Gastroesophageal sphincter (tissue), 4 donors: ENCODE results near the gene SHANK1. TPM values are rescaled to one million over a fixed set of nuclear protein-coding genes. Genes with fewer than 3 reads are reported as not detected.

Source experiments
- ATAC-seq: fragments of 150-250 bp; one replicate; pipeline ENCODE4 v1.9.1; 2016; ENCODE audit warnings: mild to moderate bottlenecking, moderate library complexity
- H3K27ac ChIP-seq, 4 donors: fragments of 200-600 bp; sonication (generic) in 3 of 4; 1 replicate in 3 of 4; 2 replicates in 1 of 4; pipeline ENCODE4 v1.5.1; 2016 to 2019
- H3K27me3 ChIP-seq: fragments of 200-600 bp; sonication (generic); one replicate; pipeline ENCODE4 v1.5.1; 2019
- H3K36me3 ChIP-seq, 2 donors: fragments of 200-600 bp; sonication (generic); one replicate each; pipeline ENCODE4 v1.5.1; 2019; ENCODE audit warnings: control low read depth in 1 of 2
- H3K4me1 ChIP-seq, 3 donors: fragments of 200-600 bp; sonication (generic); 1 replicate in 2 of 3; 2 replicates in 1 of 3; pipeline ENCODE4 v1.5.1; 2016 to 2019; ENCODE audit warnings: control low read depth in 2 of 3
- H3K4me3 ChIP-seq, 2 donors: fragments of 200-600 bp; sonication (generic); one replicate each; pipeline ENCODE4 v1.5.1; 2019; ENCODE audit warnings: mild to moderate bottlenecking in 1 of 2, moderate library complexity in 1 of 2
- H3K9me3 ChIP-seq, 3 donors: fragments of 200-600 bp; sonication (generic); one replicate each; pipeline ENCODE4 v1.5.1; 2017 to 2019; ENCODE audit warnings: control low read depth in 2 of 3
- EP300 ChIP-seq: sonication (generic); formaldehyde crosslinking; IDR thresholded peaks from one replicate; pipeline ENCODE4 v1.6.1; 2017; ENCODE audit warnings: antibody characterized with exemption, mild to moderate bottlenecking
- POLR2A ChIP-seq, 2 donors: fragments of 450-650 bp; IDR thresholded peaks; one replicate each; pipeline ENCODE4 v1.6.1; 2017; ENCODE audit warnings: antibody characterized with exemption in 2 of 2, mild to moderate bottlenecking in 2 of 2, moderate library complexity in 1 of 2
- POLR2AphosphoS5 ChIP-seq: sonication (generic); formaldehyde crosslinking; IDR thresholded peaks from one replicate; pipeline ENCODE4 v1.6.1; 2017; ENCODE audit warnings: antibody characterized with exemption
- WGBS, 2 donors: methylation state at CpG; one replicate each; pipeline ENCODE4 v1.1.5; 2018; ENCODE audit warnings: low coverage in 1 of 2; 5-methylcytosine and 5-hydroxymethylcytosine counted together
- total RNA-seq, 4 donors: library from RNA; depleted of rRNA; stranded (reverse); fragments of >200 nt; gene quantifications; one replicate each; pipeline ENCODE4 v1.1.0, GENCODE V29; 2016
- TF ChIP-seq, protein P1 (sequence below), 4 experiments: fragments of 200-600 bp in 2 of 4; fragments of 450-650 bp in 2 of 4; sonication (generic) in 1 of 4; IDR thresholded peaks; one replicate each; pipeline ENCODE4 v1.5.1; 2017 to 2019; ENCODE audit warnings: antibody characterized with exemption in 4 of 4, mild to moderate bottlenecking in 2 of 4, moderate library complexity in 2 of 4

SHANK1 gene
- total RNA-seq, 4 donors from 2014 or later: 0.15 to 0.40 (median 0.31) TPM; not detected in 1

DNA sequence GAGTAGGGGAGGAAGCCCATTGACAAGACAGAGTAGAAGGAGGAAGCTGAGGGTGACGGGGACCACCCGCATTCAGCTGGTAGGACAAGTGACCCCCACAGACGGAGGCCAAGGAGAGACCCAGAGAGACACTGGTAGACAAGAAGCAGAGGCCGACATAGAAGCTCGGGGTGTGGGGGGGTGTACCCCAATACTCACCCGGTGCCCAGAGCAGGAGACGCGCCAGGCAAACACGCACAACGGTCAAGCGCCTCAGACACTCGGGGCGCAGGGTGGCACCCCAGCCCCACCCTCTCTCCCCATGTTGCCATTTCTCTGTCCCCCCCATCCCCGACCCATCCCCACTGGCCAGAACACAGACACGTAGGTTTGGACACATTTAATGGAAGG, 23.5 kb downstream of the SHANK1 start:
- no peak overlapping the region for H3K4me3 ChIP-seq
- TF ChIP-seq, protein P1, sequence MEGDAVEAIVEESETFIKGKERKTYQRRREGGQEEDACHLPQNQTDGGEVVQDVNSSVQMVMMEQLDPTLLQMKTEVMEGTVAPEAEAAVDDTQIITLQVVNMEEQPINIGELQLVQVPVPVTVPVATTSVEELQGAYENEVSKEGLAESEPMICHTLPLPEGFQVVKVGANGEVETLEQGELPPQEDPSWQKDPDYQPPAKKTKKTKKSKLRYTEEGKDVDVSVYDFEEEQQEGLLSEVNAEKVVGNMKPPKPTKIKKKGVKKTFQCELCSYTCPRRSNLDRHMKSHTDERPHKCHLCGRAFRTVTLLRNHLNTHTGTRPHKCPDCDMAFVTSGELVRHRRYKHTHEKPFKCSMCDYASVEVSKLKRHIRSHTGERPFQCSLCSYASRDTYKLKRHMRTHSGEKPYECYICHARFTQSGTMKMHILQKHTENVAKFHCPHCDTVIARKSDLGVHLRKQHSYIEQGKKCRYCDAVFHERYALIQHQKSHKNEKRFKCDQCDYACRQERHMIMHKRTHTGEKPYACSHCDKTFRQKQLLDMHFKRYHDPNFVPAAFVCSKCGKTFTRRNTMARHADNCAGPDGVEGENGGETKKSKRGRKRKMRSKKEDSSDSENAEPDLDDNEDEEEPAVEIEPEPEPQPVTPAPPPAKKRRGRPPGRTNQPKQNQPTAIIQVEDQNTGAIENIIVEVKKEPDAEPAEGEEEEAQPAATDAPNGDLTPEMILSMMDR (IDR thresholded peaks at IDR 0.05): no peak
- no peak for TF ChIP-seq POLR2A (IDR thresholded peaks at IDR 0.05)
- TF ChIP-seq POLR2AphosphoS5: no peak
- TF ChIP-seq EP300: no peak
- WGBS, 2 donors: 51 to 52% methylated on average over 8 to 13 of the region's 15 CpGs

DNA sequence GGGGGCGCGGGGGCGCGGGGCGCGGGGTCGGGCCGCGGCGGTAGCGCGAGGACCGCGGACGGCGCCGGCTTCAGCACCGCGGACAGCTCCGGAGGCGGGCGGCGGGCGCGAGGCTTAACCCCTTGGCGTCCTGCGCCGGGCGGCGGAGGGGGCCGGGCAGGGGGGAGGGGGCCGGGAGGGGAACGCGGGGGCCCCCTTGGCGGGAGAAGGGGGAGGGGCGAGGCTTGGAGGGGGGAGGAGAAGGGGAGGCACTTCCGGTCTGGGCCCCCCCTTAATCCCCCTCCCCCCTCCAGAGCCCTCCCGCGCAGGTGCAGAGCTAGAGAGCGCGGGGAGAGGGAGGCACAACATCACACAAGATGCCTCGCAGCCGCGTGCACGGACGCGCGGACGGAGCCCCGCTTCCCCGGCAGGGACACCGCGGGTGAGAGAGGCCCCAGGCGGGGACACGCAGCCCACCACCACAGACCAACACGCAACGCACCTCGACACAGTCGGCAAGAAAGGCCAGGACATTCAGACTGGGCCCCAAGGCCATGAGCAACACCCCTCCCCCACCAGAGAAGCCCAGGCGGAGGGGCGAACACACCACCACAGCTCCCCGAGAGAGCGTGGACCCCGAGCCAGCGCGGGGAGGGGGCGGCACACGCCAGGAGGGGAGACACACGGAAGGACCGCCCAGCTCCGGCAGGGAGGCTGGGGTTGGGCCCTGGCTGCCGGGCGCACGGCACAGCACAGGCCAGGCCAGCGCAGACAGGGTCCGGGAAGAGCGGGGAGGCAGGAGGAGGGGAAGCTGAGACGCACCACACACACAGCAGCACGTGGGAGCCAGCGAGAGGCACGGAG, 24.1 kb downstream of the SHANK1 start:
- TF ChIP-seq, protein P1 (IDR thresholded peaks at IDR 0.05): no peak
- TF ChIP-seq POLR2A (IDR thresholded peaks at IDR 0.05) (no peak), POLR2AphosphoS5 (no peak)
- 0 to 4% methylated on average over 3 to 5 of the region's 81 CpGs for whole genome bisulfite sequencing, 2 donors

More for the DNA sequence above, 23.5 kb downstream of the SHANK1 start:
- no peak overlapping the region for H3K27ac ChIP-seq
- peaks cover 100% of the 10 kb centered on the region for H3K27me3 ChIP-seq
- H3K36me3 ChIP-seq: no peaks in the 10 kb centered on the region
- no peak for ATAC-seq
- no peaks in the 10 kb centered on the region for H3K9me3 ChIP-seq
- peaks cover 0 to 15% (median 0%) of the 10 kb centered on the region in 3 donors for H3K4me1 ChIP-seq

DNA sequence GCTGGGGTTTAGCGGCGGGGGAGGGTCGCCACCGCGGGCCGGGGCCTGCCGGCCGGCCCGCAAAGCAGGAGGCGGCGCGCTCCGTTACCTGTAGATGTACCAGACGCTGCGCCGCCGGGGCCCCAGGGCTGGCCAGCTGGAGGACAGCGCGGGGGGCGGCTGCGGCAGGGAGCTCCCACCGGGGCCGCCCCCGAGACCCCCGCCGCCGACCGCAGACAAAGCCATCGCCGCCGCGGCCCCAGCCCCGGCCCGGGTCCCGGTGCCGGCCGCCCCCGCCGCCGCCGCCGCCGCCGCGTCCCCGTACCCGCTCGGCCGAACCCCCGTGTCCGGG, 24.8 kb downstream of the SHANK1 start:
- H3K4me3 ChIP-seq: no peak overlapping the region
- no peak for ATAC-seq
- no peak for TF ChIP-seq POLR2A (IDR thresholded peaks at IDR 0.05)
- no peak for TF ChIP-seq EP300
- TF ChIP-seq, protein P1 (IDR thresholded peaks at IDR 0.05): no peak
- TF ChIP-seq POLR2AphosphoS5: no peak
- H3K9me3 ChIP-seq: no peaks in the 10 kb centered on the region
- no peak overlapping the region for H3K27ac ChIP-seq
- no CpG with 5 or more reads among the region's 51 CpGs for WGBS, 2 donors
- no peaks in the 10 kb centered on the region for H3K36me3 ChIP-seq
- peaks cover 100% of the 10 kb centered on the region for H3K27me3 ChIP-seq
- peaks cover 0 to 15% (median 0%) of the 10 kb centered on the region in 3 donors for H3K4me1 ChIP-seq

More for the DNA sequence above, 24.1 kb downstream of the SHANK1 start:
- Histone ChIP-seq H3K27ac (no peak overlapping the region), H3K4me1 (peaks cover 0 to 15% (median 0%) of the 10 kb centered on the region in 3 donors), H3K9me3 (no peaks in the 10 kb centered on the region), H3K36me3 (no peaks in the 10 kb centered on the region), H3K4me3 (no peak overlapping the region), H3K27me3 (peaks cover 100% of the 10 kb centered on the region)
- ATAC-seq: no peak

DNA sequence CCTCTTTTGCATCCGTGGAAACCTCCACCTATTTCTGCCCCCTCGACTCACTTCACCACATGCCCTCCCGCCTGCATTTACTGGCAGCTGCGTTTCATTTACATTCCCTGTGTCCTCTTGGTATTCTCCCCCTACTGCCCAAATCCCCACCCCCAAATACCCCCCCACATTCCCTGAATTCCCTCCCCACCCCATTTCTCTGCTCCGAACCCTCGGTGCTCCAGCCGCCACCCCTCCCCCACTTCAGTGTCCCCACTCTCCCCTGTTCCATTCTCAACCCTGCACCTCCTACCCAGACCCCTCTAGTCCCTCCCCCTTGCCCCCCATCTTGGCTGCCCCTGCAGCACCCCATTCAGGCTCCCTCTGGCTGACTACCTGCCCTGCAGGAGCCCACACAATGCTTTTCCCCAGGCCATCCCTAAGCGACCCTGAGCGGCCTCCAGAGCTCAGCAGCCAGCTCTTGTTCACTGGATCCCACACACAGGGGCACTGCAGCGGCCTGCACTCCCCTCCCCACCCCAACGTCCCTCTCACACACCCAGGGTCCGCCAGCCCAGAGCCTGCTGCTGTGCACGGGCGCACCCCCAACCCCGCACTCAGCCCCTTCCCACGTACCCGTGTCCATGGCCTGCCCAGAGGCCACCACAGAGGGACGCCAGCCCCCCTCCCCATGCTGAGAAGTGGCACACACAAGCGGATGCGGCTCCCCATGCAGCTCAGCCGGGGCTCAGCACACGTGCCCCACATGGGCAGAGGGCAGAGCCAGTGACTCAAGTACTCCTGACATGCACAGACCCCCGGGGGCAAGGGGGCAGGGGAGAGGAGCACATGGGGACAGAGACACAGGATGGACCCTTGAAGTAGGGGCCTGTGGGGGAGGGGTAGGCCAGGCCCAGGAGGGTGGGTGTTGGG, 26.3 kb downstream of the SHANK1 start:
- no peaks in the 10 kb centered on the region for H3K9me3 ChIP-seq
- H3K36me3 ChIP-seq: no peaks in the 10 kb centered on the region
- no peak for ATAC-seq
- TF ChIP-seq EP300 (no peak), POLR2AphosphoS5 (no peak), POLR2A (IDR thresholded peaks at IDR 0.05) (no peak)
- TF ChIP-seq, protein P1 (IDR thresholded peaks at IDR 0.05): no peak
- peaks cover 100% of the 10 kb centered on the region for H3K27me3 ChIP-seq
- peaks cover 0 to 15% (median 0%) of the 10 kb centered on the region in 3 donors for H3K4me1 ChIP-seq
- H3K4me3 ChIP-seq: no peak overlapping the region
- 2 to 5% methylated on average over 7 of the region's 23 CpGs for WGBS, 2 donors
- H3K27ac ChIP-seq: no peak overlapping the region
